Umbilical cord (tissue), 2 donors: ENCODE data around the gene TPSD1. TPM values are rescaled to one million over a fixed set of nuclear protein-coding genes. Genes with fewer than 3 reads are reported as not detected.
"Not testable (repeated sequence)": the region's sequence is repeated elsewhere in the genome, so short reads cannot be mapped to it uniquely, and the experiment has no call there.

Experiments used
- DNase-seq: peaks from one replicate; pipeline ENCODE4 v3.0.0-alpha.2; 2015; ENCODE audit warnings: low spot score
- total RNA-seq: library from RNA; depleted of rRNA; stranded (reverse); fragments of >200 nt; gene quantifications from one replicate; pipeline ENCODE4 v1.2.3, GENCODE V29; 2014; ENCODE audit warnings: low replicate concordance; ENCODE audit not compliant: insufficient read depth

Gene TPSD1
- total RNA-seq, 1 donor from 2014 or later: not detected

DNA sequence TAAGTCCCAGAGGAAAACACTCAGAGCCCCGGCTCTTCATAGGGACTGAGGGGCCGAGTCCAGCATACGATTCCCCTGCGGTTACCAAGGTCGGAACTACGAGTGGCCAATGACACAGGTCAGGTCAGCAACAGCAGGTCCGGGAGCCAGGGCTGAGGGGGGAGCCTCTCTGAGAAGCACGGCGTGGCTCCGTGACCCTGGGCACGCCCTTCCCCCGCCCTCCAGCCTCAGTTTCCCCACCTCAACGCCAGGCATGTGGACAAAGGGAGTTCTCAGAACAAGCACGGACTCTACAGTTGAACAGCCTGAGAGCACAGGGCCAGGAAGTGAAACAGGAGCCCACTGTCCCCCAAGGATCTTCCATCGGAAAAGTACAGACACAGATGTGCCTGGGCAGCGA, 25.6 kb downstream of the TPSD1 start:
- DNase-seq: no peak

DNA sequence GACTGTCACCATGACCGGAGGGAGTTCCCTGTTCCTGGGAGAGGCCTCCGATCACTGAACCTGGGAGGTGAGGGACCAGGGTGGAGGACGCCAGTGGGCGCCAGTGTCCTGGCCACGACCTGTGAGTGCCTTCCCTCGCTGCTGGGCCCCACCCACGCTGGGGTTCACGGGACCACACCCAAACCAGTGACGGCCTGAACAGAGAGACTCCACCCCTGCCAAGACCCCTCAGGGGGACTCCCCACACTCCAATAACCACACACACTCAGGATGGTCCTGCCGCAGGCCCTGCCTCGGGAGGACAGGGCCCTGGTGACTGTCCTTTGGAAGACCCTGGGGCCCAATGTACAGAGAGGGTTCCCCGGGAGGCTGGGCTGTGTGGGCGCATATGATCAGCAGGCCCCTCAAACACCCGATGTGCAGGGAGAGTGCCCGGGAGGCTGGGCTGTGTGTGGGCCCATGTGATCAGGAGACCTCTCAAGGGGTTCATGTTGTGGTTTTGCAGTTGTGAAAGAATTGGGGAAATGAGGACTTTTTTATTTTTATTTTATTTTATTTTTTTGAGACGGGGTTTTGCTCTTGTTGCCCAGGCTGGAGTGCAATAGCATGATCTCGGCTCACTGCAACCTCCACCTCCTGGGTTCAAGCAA, 26.6 kb downstream of the TPSD1 start:
- no peak for DNase-seq

DNA sequence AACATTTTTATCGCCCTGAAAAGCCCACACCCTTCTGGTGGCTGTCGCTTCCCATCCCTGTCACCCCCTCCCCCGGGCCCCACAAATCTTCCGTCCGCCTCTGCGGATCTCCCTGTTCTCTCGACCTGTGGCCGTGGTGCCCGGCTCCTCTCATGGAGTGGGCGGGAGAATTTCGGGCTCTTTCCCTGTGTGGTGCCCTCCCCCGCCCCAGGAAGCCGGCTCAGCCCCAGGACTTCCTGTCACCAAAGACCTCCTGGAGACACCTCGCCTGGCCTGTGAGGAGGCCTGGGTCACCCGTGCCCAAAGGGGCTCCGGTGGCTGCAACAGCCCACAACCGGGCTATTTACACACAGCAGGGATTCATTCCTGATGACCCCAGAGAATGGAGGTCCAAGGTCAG, 27.4 kb downstream of the TPSD1 start:
- no peak for DNase-seq

DNA sequence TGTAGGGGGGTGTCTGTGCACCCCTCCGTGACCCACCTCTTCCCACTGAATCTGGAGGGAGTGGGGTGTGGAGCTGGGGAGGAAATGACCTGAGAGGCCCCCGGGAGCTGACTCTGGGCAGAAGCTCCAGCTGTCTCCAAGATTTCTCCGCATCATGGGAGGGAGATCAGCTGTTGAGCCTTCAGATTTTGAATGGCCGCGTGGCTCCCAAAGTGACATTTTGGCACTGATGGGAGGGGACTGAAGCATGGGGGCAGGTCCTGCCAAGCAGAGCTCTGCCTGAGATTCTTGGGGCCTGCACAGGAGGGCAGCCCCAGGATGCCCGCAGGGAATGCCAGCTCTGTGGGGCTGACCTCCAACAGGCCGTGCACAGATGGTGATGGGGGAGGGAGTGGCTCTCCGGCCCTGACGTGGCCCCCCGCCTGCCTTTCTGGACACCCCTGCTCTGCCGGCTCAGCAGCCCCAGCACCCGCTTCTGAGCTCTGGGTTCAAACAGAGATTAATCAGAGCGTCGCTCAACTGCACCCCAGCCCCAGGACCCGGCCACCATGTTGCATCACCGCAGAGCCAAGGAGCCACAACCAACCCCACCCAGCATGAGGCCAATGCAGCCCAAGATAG, 28.2 kb downstream of the TPSD1 start:
- no peak for DNase-seq

DNA sequence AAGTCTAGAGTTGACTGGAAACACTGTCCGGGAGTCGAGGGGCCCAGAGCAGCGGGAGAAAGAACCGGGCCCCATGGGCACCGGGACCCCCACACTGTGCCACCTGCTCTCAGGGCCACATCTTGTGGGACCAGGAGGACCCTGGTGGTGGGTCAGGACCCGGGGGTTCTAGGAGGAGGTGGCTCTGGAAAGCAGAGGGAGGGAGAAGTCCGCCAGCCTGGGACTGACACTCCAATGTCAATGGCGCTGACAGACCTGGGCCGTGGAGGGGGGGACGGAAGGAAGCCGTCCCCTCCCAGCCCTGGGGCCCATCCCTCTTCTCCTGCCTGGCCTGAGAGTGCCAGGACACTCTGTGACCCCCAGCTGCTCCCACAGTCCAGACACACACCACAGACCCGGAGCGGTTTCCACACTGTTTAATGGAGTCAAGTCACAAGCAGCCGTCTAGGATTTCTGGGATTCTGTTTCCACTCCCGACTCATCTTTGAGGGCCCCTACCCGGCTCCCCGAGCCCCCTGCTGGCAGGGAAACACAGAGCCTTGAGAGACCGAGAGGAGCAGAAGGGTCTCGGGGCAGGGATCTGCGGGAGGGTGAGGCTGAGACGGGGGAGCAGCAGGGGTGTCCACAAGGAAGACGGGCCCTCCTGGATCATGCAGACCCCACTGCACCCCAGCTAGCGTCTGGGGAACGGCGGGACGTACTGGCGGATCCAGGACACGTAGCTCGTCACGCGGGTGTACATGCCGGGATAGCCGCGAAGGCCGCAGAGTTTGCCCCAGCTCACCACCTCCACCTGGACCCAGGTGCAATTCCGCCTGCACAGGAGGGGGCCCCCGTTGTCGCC, 30.0 kb downstream of the TPSD1 start:
- DNase-seq: no peak

DNA sequence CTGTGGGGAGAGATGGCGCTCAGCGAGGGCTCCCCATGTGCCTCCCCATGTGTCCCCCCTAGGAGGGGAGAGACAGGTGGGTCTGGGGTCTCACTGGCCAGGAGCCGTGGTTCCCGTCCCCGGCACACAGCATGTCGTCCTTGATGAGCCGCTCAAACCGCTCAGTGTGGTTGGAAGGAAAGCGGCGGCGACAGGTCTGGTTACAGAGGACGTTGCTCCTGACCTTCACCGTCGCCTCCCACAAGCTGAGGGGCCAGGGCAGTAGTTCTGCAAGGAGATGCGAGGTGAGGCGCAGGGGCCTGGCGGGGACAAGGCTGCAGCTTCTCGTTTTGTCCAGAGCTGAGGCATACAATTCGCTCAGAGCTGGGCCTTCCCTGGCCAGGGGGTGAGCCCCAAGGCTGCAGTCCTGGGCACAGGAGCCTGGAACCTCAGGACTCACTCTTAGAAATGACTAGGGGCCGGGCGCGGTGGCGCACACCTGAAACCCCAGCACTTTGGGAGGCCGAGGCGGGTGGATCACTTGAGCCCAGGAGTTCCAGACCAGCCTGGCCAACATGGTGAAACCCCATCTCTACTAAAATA, 30.7 kb downstream of the TPSD1 start:
- no peak for DNase-seq

DNA sequence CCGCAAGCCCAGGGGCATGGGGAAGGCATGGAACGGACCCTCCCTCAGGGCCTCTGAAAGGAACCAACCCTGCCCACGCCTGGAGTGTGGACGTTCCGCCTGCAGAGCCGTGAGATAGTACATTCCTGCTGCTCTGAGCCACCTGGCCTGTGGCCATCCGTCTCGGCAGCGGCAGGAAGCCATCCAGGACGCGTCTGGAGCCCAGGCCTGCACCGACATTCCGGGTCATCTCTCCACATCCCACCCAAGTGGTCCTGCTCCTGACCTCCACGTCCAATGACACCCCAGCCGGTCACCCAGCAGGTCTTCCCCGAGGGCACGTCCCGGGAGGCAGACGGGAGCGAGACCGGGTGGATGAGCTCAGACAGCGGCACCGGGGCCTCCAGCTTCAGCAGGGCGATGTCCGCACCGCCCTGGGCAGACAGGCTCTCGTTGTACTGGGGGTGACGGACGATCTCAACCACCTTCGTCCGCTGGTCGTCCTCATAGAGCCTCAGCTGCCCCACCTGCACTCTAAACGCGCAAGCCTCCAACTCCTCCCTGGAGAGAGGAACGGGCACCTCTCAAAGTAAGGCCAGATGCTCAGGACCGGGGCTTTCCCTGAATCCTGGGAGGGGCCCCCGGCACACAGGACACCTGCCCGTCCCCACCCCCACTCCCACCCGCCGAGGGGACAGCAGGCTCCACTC, 32.3 kb downstream of the TPSD1 start:
- no peak for DNase-seq

DNA sequence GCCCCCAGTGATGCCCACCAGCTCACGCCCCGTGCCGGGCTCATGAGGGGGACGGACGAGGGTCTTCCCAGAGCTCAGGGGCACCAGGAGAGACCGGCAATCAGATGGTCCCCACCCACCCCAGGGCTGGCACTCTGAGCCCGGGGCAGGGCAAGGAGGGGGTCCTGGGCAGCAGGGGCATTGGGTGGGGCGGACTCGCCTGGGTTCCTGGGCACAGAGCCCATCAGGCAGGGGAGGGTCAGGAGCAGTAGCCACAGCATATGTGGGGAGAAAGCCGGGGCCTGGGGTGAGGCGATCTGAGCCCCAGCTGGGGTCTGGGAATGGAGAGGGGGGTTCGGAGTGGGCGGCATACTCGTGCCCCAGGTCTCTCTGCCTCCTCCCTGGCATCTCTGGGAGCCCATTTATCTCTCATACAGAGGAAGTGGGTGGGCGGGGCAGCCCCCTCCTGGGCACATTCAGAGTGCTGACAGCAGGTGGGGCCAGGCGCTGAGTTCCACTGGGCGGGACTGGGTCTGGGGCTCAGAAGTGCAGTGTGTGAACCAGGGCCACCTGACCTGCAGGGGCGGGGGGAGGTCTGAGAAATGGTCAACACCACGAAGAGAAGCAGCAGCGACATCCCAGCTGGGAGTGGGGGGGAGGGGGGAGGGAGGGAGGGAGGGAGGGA, 33.1 kb downstream of the TPSD1 start:
- no peak for DNase-seq

DNA sequence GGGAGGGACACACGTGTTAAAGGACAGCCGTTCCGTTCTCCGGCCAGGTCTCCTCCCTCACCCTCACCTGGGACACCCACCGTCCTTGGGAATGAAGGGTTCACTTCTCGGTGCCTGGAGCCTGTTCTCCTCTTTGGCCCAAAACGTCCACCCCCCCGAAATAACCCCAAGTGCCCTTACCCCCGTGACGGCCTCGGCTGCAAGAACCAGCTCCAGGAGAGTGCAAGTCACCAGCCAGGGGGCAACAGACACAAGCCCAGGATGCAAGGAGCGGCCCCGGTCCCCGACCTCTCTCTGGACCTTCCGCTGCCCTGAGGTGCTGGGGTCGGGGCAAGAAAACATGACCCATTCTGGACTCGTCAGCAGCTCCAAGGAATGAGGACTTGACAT, 33.6 kb downstream of the TPSD1 start:
- no peak for DNase-seq

DNA sequence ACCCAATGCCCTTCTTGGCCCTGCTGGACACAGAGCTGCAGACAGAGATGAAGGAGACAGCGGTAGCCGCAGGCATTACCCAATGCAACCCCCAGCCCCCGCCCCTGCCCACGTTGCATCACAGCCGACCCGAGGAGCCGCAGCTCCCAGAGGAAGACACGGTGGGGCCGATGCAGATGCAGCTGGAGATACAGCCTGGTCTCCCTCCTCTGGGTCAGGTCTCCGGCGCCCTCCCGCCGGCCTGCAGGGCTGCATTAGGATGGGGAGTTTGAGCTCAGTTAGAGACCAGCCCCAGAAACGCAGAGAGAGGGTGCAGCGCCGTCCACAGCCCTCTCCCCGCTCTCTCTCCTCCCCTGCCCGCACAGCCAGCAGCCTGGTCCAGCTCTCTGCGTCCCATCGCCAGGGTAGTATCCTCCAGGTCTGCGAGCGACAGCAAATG, 34.2 kb downstream of the TPSD1 start:
- no peak for DNase-seq

DNA sequence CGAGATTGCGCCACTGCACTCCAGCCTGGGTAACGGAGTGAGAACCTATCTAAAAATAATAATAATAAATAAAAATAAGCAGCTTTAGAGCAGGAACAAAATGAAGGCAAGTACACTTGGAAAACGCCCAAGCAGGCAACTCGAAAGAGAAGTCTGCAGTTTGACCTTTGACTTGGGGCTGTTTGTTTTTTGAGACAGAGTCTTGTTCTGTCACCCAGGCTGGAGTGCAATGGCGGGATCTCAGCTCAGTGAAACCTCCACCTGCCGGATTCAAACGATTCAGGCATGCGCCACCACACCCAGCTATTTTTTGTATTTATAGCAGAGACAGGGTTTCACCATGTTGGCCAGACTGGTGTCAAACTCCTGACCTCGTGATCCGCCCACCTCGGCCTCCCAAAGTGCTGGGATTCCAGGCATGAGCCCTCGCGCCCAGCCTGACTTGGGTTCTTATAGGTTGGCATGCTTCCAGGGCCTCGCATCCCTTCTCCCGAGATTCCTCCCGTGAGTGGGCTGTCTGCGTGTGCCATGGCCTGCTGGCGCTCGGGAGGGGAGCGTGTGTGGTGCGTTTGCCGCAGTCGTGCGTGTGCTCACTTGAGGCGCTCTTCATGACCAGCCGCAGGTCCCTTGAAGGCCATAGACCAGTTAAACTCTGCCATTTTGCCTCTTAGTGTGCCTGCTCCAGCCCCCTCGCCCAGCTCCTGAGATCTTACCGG, 35.1 kb downstream of the TPSD1 start:
- no peak for DNase-seq

DNA sequence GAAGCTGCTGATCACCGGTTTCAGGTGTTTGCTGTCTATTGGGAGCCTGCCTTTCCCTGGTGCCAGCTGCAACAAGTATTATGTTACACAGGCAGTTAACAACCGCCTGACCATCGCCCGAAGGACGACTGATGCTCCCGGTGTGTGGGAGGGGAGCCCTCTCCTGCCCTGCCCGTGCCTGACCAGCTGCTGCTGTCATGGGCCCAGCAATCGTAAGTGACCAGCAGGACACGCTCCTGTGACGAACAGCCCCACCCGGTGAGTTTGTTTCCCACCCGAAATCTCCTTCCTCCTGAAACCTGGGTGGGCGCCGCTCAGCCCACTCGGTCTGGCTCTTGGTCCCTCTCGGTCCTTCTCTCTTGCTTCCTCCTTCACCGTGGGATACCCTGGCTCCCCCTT, 35.7 kb downstream of the TPSD1 start:
- DNase-seq: no peak

DNA sequence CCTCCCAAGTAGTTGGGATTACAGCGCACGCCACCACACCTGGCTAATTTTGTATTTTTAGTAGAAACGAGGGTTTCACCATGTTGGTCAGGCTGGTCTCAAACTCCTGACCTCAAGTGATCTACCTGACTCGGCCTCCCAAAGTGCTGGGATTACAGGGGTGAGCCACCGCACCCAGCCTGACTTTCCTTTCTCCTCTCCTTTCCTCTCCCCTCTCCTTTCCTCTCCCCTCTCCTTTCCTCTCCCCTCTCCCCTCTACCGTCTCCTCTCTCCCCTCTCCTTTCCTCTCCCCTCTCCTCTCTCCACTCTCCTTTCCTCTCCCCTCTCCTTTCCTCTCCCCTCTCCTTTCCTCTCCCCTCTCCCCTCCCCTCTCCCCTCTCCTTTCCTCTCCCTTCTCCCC, 36.3 kb downstream of the TPSD1 start:
- DNase-seq: not testable (repeated sequence)

DNA sequence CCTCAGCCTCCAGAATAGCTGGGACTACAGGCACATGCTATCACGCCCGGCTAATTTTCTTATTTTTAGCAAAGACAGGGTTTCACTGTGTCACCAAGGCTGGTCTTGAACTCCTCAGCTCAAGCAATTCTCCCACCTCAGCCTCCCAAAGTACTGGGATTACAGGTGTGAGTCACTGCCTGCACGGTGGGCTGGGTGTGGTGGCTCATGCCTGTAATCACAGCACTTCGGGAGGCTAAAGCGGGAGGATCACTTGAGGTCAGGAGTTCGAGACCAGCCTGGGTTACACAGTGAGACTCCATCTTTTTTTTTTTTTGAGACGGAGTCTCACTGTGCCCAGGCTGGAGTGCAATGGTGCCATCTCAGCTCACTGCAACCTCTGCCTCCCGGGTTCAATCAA, 36.9 kb downstream of the TPSD1 start:
- DNase-seq: not testable (repeated sequence)

DNA sequence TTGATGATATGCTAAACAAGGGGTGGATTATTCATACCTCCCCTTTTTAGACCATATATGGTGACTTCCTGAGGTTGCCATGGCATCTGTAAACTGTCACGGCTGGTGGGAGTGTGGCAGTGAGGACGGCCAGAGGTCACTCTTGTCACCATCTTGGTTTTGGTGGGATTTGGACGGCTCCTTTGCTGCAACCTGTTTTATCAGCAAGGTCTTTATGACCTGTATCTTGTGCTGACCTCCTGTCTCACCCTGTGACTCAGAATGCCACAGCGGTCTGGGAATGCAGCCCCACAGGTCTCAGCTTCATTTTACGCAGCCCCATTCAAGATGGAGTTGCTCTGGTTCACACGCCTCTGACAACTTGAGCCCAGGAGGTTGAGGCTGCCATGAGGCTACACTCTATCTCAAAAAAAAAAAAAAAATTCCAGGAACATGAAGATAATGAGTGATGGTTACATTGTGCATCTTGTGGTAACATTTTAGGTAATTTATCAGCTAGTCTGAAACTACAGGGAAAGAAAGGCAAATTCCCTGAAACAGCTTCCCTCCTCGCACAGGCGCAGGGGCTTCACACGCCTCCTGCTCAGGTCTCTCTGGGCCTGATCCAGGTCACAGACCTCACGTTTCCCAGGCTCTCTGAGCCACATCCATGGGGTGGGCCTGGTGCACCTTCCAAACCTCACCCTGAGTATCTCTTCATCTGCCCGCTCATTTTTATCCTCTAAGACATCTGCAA, 38.2 kb downstream of the TPSD1 start:
- DNase-seq: no peak

DNA sequence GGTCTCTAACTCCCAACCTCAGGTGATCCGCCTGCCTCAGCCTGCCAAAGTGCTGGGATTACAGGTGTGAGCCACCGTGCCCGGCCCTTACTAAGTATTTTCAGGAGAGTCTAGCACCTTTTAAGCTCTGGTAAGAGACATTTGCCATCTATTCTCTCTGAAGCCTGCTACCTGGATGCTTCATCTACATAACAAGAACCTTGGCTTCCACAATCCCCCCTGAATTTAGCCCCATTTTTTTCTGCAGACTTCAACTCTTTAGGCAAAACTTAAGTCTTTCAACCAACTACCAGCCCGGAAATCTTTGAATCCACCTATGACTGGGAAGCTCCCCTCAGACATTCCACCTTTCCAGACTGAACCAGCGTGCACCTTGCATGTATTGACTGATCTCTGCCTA, 39.6 kb downstream of the TPSD1 start:
- no peak for DNase-seq

DNA sequence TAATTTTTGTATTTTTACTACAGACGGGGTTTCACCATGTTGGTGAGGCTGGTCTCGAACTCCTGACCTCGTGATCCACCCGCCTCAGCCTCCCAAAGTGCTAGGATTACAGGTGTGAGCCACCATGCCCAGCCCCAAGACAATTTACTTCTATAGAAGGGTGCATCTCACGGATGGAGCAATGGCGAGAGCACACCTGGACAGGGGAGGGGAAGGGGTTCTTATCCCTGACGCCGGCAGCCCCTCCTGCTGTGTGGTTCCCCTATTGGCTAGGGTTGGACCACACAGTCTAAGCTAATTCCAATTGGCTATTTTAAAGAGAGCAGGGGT, 40.8 kb downstream of the TPSD1 start:
- DNase-seq: not testable (repeated sequence)

DNA sequence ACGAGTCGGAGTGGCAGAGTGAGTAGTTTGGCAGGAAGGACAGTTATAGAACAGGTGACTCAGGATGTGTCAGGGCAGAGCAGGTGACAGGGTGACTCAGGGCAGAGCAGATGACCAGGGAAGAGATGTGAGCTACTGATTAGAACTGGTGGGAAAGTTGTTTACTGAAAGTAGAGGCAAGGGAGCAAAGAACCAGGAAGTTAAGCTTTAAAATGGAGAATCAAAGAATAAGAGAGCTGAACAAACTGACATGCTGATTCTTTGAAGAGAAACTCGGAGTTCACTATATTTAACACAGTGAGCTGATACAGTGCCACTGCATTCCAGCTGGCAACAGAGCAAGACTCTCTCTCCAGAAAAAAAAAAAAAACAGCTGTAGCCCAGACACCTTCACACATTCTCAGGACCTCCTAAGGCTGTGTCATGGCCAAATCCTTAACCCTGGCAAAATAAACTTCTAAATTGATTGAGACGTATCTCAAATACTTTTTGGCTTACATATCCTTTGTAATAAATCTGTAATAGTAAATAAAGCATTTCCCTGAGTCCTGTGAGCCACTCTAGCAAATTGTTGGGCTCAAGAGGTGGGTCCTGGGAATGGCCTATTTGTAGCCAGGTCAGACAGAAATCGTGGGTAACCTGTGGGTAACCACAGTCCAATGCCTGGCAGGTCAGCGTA, 41.3 kb downstream of the TPSD1 start:
- DNase-seq: no peak

DNA sequence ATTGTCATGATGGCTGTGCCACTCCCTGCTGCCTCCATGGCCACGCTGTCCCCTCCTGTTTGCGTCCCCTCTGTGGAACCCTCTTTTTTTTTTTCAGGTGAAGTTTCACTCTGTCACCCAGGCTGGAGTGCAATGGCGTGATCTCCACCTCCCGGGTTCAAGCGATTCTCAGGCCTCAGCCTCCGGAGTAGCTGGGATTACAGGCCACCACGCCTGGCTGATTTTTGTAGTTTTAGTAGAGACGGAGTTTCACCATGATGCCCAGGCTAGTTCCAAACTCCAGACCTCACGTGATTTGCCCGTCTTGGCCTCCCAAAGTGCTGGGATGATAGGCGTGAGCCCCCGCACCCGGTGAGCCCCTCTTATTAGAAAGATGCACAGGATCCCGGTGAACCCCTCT, 42.5 kb downstream of the TPSD1 start:
- no peak for DNase-seq
